SK-N-SH (cell line): Measurements from ENCODE around the gene SLC32A1.

ENCODE experiments used
- CTCF ChIP-seq: fragments of 200-600 bp; sonication (generic); IDR thresholded peaks from 2 replicates; pipeline ENCODE4 v1.6.1; 2017; ENCODE audit warnings: antibody characterized with exemption, mild to moderate bottlenecking, moderate library complexity
- EP300 ChIP-seq, 2 experiments: IDR thresholded peaks; 2 replicates each; pipeline versions ENCODE4 v1.4.0 to v1.6.1; 2012; ENCODE audit warnings: borderline replicate concordance in 1 of 2, low read depth in 1 of 2, low read length in 1 of 2
- FOXM1 ChIP-seq: IDR thresholded peaks from 2 replicates; pipeline ENCODE4 v1.4.0; 2012; ENCODE audit warnings: low read depth, mild to moderate bottlenecking
- MAX ChIP-seq: IDR thresholded peaks from 2 replicates; pipeline ENCODE4 v1.4.0; 2012; ENCODE audit warnings: low read depth
- MEF2A ChIP-seq: IDR thresholded peaks from 2 replicates; pipeline ENCODE4 v1.4.0; 2012; ENCODE audit warnings: low read depth, borderline replicate concordance
- POLR2AphosphoS5 ChIP-seq: IDR thresholded peaks from 2 replicates; pipeline ENCODE4 v1.6.1; 2012; ENCODE audit warnings: low read depth, low read length
- RAD21 ChIP-seq: IDR thresholded peaks from 2 replicates; pipeline ENCODE4 v1.6.1; 2012; ENCODE audit warnings: mild to moderate bottlenecking, low read length
- RCOR1 ChIP-seq: fragments of 150-350 bp; IDR thresholded peaks from 2 replicates; pipeline ENCODE4 v1.6.1; 2017; ENCODE audit warnings: antibody characterized with exemption, low read length
- SIN3A ChIP-seq: IDR thresholded peaks from 2 replicates; pipeline ENCODE4 v1.6.1; 2012; ENCODE audit warnings: low read depth, mild to moderate bottlenecking, low read length, moderate library complexity, borderline replicate concordance
- SMC3 ChIP-seq: IDR thresholded peaks from 2 replicates; pipeline ENCODE4 v1.6.1; 2012; ENCODE audit warnings: low read depth, low read length, improper control_type of control experiment
- TAF1 ChIP-seq: IDR thresholded peaks from 2 replicates; pipeline ENCODE4 v1.6.1; 2012; ENCODE audit warnings: low read depth, mild to moderate bottlenecking, low read length, moderate library complexity, borderline replicate concordance
- USF2 ChIP-seq: fragments of 150-350 bp; IDR thresholded peaks from 2 replicates; pipeline ENCODE4 v1.6.1; 2017; ENCODE audit warnings: antibody characterized with exemption, low read length, low read depth, borderline replicate concordance
- YY1 ChIP-seq: IDR thresholded peaks from 2 replicates; pipeline ENCODE4 v1.4.0; 2012; ENCODE audit warnings: low read depth, mild to moderate bottlenecking

GRCh38 chr20:38757145-38757775 lies 33.0 kb downstream of the SLC32A1 start:
- TF ChIP-seq EP300 (IDR thresholded peaks at IDR 0.05; ENCODE audit: borderline replicate concordance in 1 of 2, low read depth in 1 of 2, low read length in 1 of 2) (no peak), YY1 (no peak), USF2 (no peak), TAF1 (no peak), POLR2AphosphoS5 (no peak), RAD21 (no peak), FOXM1 (no peak), MAX (no peak), CTCF (no peak), MEF2A (no peak), RCOR1 (no peak), SIN3A (no peak), SMC3 (no peak)
